DOHH2 (cell line): ENCODE data around the gene RASL11B.

Experiments used
- H3F3A ChIP-seq: fragments of 200-600 bp; sonication (generic), shearing (Covaris generic); 2 replicates; pipeline ENCODE4 v1.6.0; 2016; ENCODE audit warnings: antibody characterized with exemption, mild to moderate bottlenecking; ENCODE audit not compliant: control insufficient read depth, insufficient read depth
- H3K27ac ChIP-seq: fragments of 200-600 bp; sonication (generic); 2 replicates; pipeline ENCODE4 v1.5.1; 2014; ENCODE audit warnings: low read depth, mild to moderate bottlenecking, low read length, moderate library complexity
- H3K27me3 ChIP-seq: fragments of 200-600 bp; sonication (generic); 2 replicates; pipeline ENCODE4 v1.6.1; 2014; ENCODE audit warnings: mild to moderate bottlenecking, low read length, mixed read lengths; ENCODE audit not compliant: control insufficient read depth
- H3K36me3 ChIP-seq: fragments of 200-600 bp; sonication (generic); 2 replicates; pipeline ENCODE4 v1.6.1; 2014; ENCODE audit warnings: mild to moderate bottlenecking, low read length, moderate library complexity, mixed read lengths; ENCODE audit not compliant: control insufficient read depth
- H3K4me1 ChIP-seq: fragments of 200-600 bp; sonication (generic); 2 replicates; pipeline ENCODE4 v1.6.1; 2014; ENCODE audit warnings: mild to moderate bottlenecking, low read length, mixed read lengths; ENCODE audit not compliant: control insufficient read depth
- H3K4me2 ChIP-seq: fragments of 200-600 bp; sonication (generic); 2 replicates; pipeline ENCODE4 v1.6.0; 2014; ENCODE audit warnings: mild to moderate bottlenecking, low read length, moderate library complexity
- H3K4me3 ChIP-seq: fragments of 200-600 bp; sonication (generic); 2 replicates; pipeline ENCODE4 v1.5.1; 2014; ENCODE audit warnings: mild to moderate bottlenecking, low read length, mixed read lengths
- H3K79me2 ChIP-seq: fragments of 200-600 bp; sonication (generic); 2 replicates; pipeline ENCODE4 v1.6.1; 2014; ENCODE audit warnings: mild to moderate bottlenecking, low read length, mixed read lengths; ENCODE audit not compliant: control insufficient read depth
- H3K9me2 ChIP-seq: fragments of 200-600 bp; sonication (generic); replicated peaks from 2 replicates; pipeline ENCODE4 v1.6.1; 2014; ENCODE audit warnings: mild to moderate bottlenecking, low read length, mixed read lengths; ENCODE audit not compliant: control insufficient read depth
- H3K9me3 ChIP-seq: fragments of 200-600 bp; sonication (generic); 2 replicates; pipeline ENCODE4 v1.6.1; 2014; ENCODE audit warnings: antibody characterized with exemption, low read length, mixed read lengths; ENCODE audit not compliant: control insufficient read depth, insufficient read depth
- H4K20me1 ChIP-seq: fragments of 200-600 bp; sonication (generic); 2 replicates; pipeline ENCODE4 v1.6.0; 2014; ENCODE audit warnings: low read depth, mild to moderate bottlenecking, antibody characterized with exemption, low read length, moderate library complexity; ENCODE audit not compliant: control insufficient read depth, insufficient read depth
- EZH2phosphoT487 ChIP-seq: fragments of 200-600 bp; sonication (generic); IDR thresholded peaks from 2 replicates; pipeline ENCODE4 v1.6.1; 2017; ENCODE audit warnings: borderline replicate concordance, mild to moderate bottlenecking, antibody characterized with exemption, low read length, moderate library complexity, mixed read lengths
- TF ChIP-seq, protein P1 (sequence below): fragments of 200-600 bp; sonication (generic); IDR thresholded peaks from one replicate; pipeline ENCODE4 v1.5.1; 2014; ENCODE audit warnings: antibody characterized with exemption, mild to moderate bottlenecking, low read depth, low read length; ENCODE audit not compliant: poor library complexity, severe bottlenecking

Gene RASL11B

GRCh38 chr4:52836120-52836519, 26.0 kb upstream of the RASL11B start:
- H3K27me3 ChIP-seq, result no peaks in the 10 kb centered on the region
- H3F3A ChIP-seq, result no peaks in the 10 kb centered on the region
- H3K4me3 ChIP-seq, result no peak overlapping the region
- no peaks in the 10 kb centered on the region for H3K9me3 ChIP-seq
- no peaks in the 10 kb centered on the region for H4K20me1 ChIP-seq
- no peak overlapping the region for H3K27ac ChIP-seq
- no peaks in the 10 kb centered on the region for H3K4me1 ChIP-seq
- H3K79me2 ChIP-seq, result no peaks in the 10 kb centered on the region
- H3K36me3 ChIP-seq, result no peaks in the 10 kb centered on the region
- H3K9me2 ChIP-seq, result no peaks in the 10 kb centered on the region
- TF ChIP-seq EZH2phosphoT487, result no peak
- no peak overlapping the region for H3K4me2 ChIP-seq

- TF ChIP-seq EZH2phosphoT487, result no peak
- no peaks in the 10 kb centered on the region for H3K36me3 ChIP-seq
- no peak overlapping the region for H3K4me2 ChIP-seq
- no peaks in the 10 kb centered on the region for H3K4me1 ChIP-seq
- H3K9me3 ChIP-seq, result no peaks in the 10 kb centered on the region
- no peaks in the 10 kb centered on the region for H4K20me1 ChIP-seq
- H3F3A ChIP-seq, result no peaks in the 10 kb centered on the region
- H3K27ac ChIP-seq, result no peak overlapping the region
- H3K4me3 ChIP-seq, result no peak overlapping the region
- no peaks in the 10 kb centered on the region for H3K79me2 ChIP-seq
- no peaks in the 10 kb centered on the region for H3K9me2 ChIP-seq
- no peaks in the 10 kb centered on the region for H3K27me3 ChIP-seq
Observed at GRCh38 chr4:52836678-52837077, 25.4 kb upstream of the RASL11B start.

DNA sequence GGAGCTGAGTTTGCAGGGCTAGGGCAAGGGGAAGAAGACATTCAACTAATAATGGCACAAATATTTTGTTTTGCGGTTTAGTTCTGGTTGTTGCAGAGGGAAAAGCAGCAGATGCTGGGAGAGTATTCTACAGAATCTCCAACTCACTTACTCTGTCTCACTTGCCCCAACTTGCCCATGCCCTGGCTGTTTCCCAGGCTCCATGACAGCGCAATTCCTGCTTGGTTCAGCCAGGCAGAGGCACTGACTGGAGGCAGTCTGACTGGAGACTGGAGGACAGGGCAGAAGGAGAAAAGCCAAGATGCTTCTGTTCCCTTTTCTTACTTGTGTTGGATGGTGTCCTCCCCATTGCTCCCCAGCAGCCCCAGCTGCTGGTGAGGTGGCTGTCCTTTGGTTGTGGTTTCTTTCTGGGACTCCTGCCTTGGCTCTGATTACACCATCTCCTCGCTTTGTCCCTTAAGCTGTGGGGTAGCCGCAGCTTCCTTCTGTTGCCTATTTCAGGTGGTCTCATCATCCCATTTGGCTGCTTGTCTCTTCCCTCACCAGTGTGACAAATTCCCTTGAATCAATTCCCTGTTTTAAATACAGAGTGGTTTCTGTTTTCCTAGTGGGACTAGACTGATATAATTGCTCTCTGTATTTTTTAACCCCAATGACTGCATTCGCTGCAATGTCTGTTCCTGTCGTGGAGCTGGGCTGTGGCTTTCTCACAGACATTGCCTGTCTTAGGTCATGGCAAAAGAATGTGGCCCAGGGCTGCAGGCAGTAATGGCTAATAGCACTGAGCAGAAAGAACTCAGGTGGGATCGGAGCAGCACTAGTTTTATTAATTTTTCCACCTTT, 24.2 kb upstream of the RASL11B start:
- H3K4me1 ChIP-seq, result peaks cover under 1% of the 10 kb centered on the region; the same call in 1 of the 2 replicates
- no peaks in the 10 kb centered on the region for H3K36me3 ChIP-seq
- H3K4me3 ChIP-seq, result no peak overlapping the region
- H3K9me2 ChIP-seq, result no peaks in the 10 kb centered on the region
- no peak overlapping the region for H3K27ac ChIP-seq
- H3K4me2 ChIP-seq, result no peak overlapping the region
- no peaks in the 10 kb centered on the region for H3F3A ChIP-seq
- no peaks in the 10 kb centered on the region for H3K79me2 ChIP-seq
- H3K27me3 ChIP-seq, result no peaks in the 10 kb centered on the region
- H4K20me1 ChIP-seq, result no peaks in the 10 kb centered on the region
- H3K9me3 ChIP-seq, result no peaks in the 10 kb centered on the region
- no peak for TF ChIP-seq EZH2phosphoT487
- TF ChIP-seq, protein P1, sequence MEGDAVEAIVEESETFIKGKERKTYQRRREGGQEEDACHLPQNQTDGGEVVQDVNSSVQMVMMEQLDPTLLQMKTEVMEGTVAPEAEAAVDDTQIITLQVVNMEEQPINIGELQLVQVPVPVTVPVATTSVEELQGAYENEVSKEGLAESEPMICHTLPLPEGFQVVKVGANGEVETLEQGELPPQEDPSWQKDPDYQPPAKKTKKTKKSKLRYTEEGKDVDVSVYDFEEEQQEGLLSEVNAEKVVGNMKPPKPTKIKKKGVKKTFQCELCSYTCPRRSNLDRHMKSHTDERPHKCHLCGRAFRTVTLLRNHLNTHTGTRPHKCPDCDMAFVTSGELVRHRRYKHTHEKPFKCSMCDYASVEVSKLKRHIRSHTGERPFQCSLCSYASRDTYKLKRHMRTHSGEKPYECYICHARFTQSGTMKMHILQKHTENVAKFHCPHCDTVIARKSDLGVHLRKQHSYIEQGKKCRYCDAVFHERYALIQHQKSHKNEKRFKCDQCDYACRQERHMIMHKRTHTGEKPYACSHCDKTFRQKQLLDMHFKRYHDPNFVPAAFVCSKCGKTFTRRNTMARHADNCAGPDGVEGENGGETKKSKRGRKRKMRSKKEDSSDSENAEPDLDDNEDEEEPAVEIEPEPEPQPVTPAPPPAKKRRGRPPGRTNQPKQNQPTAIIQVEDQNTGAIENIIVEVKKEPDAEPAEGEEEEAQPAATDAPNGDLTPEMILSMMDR, result no peak

DNA sequence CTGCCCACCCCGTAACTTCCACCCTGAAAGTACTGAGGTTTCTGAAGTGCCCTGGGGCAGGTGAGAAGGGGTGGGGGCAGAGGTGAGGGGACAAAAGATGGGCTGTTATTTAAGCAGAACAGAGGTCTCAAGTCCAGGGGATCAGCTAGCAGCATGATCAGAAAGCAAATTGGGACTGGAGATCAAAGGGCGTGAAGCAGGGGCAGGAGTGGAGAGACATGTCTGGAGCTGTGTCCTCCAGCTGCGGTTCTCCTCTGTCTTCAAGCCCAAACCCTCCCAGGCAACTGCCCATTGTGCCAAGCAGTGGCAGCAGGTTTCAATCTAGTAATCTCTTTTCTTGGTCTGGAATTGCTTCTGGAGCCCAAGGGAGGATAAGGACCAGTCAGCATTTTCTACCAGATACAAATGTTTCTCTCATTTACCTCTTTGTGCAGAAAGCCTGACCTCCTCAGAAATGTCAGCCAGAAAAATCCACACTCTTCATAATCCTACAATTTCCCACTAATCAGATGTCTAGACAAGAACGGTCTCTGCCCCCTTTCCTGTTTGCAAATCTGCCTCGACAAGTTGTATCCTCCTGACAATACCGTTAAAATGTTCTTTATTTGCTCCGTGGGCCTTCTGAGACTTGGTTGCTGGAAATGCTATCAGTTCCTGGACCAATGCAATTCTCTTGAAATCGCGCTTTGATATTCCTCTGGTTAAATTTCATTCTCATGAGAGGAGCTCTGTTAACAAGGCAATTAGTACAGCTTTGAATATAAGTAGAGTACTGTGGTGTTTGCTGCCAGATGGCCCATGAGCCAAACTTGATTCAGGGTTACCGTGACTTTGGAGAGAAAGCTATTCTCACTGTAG, 23.2 kb upstream of the RASL11B start:
- Histone ChIP-seq H3K9me2 (no peaks in the 10 kb centered on the region), H3K27ac (no peak overlapping the region), H3K4me3 (no peak overlapping the region), H3F3A (no peaks in the 10 kb centered on the region), H3K36me3 (no peaks in the 10 kb centered on the region), H3K4me2 (no peak overlapping the region), H3K4me1 (peaks cover 10% of the 10 kb centered on the region), H3K9me3 (no peaks in the 10 kb centered on the region), H3K27me3 (no peaks in the 10 kb centered on the region), H4K20me1 (no peaks in the 10 kb centered on the region), H3K79me2 (no peaks in the 10 kb centered on the region)
- no peak for TF ChIP-seq EZH2phosphoT487
- TF ChIP-seq, protein P1, result no peak
